Ovary (tissue), 9 donors: ENCODE results near the gene DENND1A. TPM values are rescaled to one million over a fixed set of nuclear protein-coding genes. Genes with fewer than 3 reads are reported as not detected.

ENCODE experiments used
- DNase-seq, 5 donors: peaks; one replicate each; pipeline ENCODE4 v3.0.0-alpha.2; 2019 to 2020
- H3K27ac ChIP-seq, 2 donors: fragments of 200-600 bp; one replicate each; pipeline versions ENCODE4 v1.5.1 to v1.8.0; 2019 to 2022
- H3K27me3 ChIP-seq: fragments of 200-600 bp; one replicate; pipeline ENCODE4 v1.8.0; 2022
- H3K36me3 ChIP-seq: fragments of 200-600 bp; sonication (generic); one replicate; pipeline ENCODE4 v1.5.1; 2019
- H3K4me1 ChIP-seq: one replicate; pipeline ENCODE4 v1.8.1; 2013; ENCODE audit warnings: mild to moderate bottlenecking, moderate library complexity; ENCODE audit not compliant: insufficient read depth
- H3K4me3 ChIP-seq: fragments of 200-600 bp; sonication (generic); one replicate; pipeline ENCODE4 v1.5.1; 2017
- H3K9me3 ChIP-seq, 2 donors: fragments of 200-600 bp in 1 of 2; sonication (generic) in 1 of 2; one replicate each; pipeline versions ENCODE4 v1.5.1 to v1.8.1; 2013 to 2019; ENCODE audit warnings: mild to moderate bottlenecking in 1 of 2, moderate library complexity in 1 of 2
- CTCF ChIP-seq, 3 donors: fragments of 450-650 bp in 2 of 3; fragments of 200-600 bp in 1 of 3; IDR thresholded peaks; one replicate each; pipeline versions ENCODE4 v1.5.1 to v1.8.0; 2016 to 2022; ENCODE audit warnings: antibody characterized with exemption in 3 of 3, mild to moderate bottlenecking in 1 of 3
- EP300 ChIP-seq: sonication (generic); formaldehyde crosslinking; IDR thresholded peaks from one replicate; pipeline ENCODE4 v1.6.1; 2017; ENCODE audit warnings: antibody characterized with exemption
- POLR2A ChIP-seq: fragments of 450-650 bp; IDR thresholded peaks from one replicate; pipeline ENCODE4 v1.6.1; 2017; ENCODE audit warnings: antibody characterized with exemption, mild to moderate bottlenecking, moderate library complexity
- WGBS, 3 donors: extraction: QIAGEN DNeasy Blood & Tissue Kit in 1 of 3; methylation state at CpG; one replicate each; pipeline versions ENCODE4 v1.1.5 to v1.1.7; 2013 to 2017; 5-methylcytosine and 5-hydroxymethylcytosine counted together
- intact Hi-C, 4 donors: fragments of 100-400 bp; cut with DNase I; formaldehyde crosslinking; loops; one replicate each; pipeline versions ENCODE4 v1.11.0 to v1.15.1; 2022 to 2023
- polyA plus RNA-seq, 2 donors: library from polyadenylated mRNA; stranded (reverse); fragments of 200-250 nt in 1 of 2; fragments of 350-450 nt in 1 of 2; fragmentation: Illumina TruSeq in 1 of 2; extraction: RNeasy Lipid Tissue Mini Kit (QIAGEN cat#74804) in 1 of 2; gene quantifications; one replicate each; pipeline ENCODE4 v1.2.3, GENCODE V29; 2013 to 2014
- total RNA-seq, 7 donors: library from RNA; depleted of rRNA in 2 of 7; stranded (reverse); fragments of >200 nt in 2 of 7; fragmentation: NEBNext Ultra II Directional in 3 of 7; extraction: Animal tissue kit (Norgen Biotek cat#: 25700) in 3 of 7; gene quantifications; one replicate each; pipeline versions ENCODE4 v1.1.0 to v1.2.4, GENCODE V29; 2016 to 2023
- donor health status: DM: no; HTN: no; CAD: no; lungs with moderate emphysema.
- donor health status: DM: no; HTN: no; CAD: no.
- donor health status: Bipolar disorder and iron deficiency.
- donor health status: DM: yes; HTN: yes; CAD: no.
- donor health status: DM: no; HTN: no; CAD: no.
- donor health status: DM: yes; HTN: yes; CAD: no.

Gene DENND1A
- total and polyA plus RNA-seq, 9 donors, result 10.4 to 24.5 (median 17.1) TPM

GRCh38 chr9:123933440-123934212 is 3.7 kb upstream of the DENND1A start:
- DNase-seq, result no peak
- 29 to 47% (median 35%) methylated on average over 5 of the region's 5 CpGs for WGBS, 3 donors
- H3K4me1 ChIP-seq, result peaks cover 5% of the 10 kb centered on the region
- no peak for TF ChIP-seq EP300
- no peak for TF ChIP-seq POLR2A
- TF ChIP-seq CTCF (IDR thresholded peaks at IDR 0.05), result no peak
- H3K27me3 ChIP-seq, result no peaks in the 10 kb centered on the region
- intact Hi-C loops, result no loop called here
- H3K27ac ChIP-seq, result no peak overlapping the region
- H3K4me3 ChIP-seq, result no peak overlapping the region
- no peaks in the 10 kb centered on the region for H3K36me3 ChIP-seq
- H3K9me3 ChIP-seq, result no peaks in the 10 kb centered on the region

- Histone ChIP-seq H3K27me3 (no peaks in the 10 kb centered on the region), H3K36me3 (no peaks in the 10 kb centered on the region), H3K27ac (peak overlapping the region in 1 of 2 donors; percentile 45), H3K9me3 (no peaks in the 10 kb centered on the region), H3K4me3 (peak overlapping the region; percentile 78), H3K4me1 (peaks cover 9% of the 10 kb centered on the region)
- peak in 3 of 5 donors; percentile 28 to 62 (median 29) for DNase-seq
- no peak for TF ChIP-seq EP300
- no peak for TF ChIP-seq POLR2A
- no peak for TF ChIP-seq CTCF (IDR thresholded peaks at IDR 0.05)
- 1 to 2% (median 2%) methylated on average over 27 to 50 of the region's 50 CpGs for WGBS, 3 donors
- intact Hi-C loops, result no loop called here
Observed at GRCh38 chr9:123929177-123929869, 603 bp downstream of the DENND1A start.

- H3K4me1 ChIP-seq, result peaks cover 9% of the 10 kb centered on the region
- no peaks in the 10 kb centered on the region for H3K27me3 ChIP-seq
- 35 to 37% (median 35%) methylated on average over 6 of the region's 6 CpGs for WGBS, 3 donors
- DNase-seq, result no peak
- TF ChIP-seq EP300, result no peak
- no peak for TF ChIP-seq POLR2A
- TF ChIP-seq CTCF (IDR thresholded peaks at IDR 0.05), result no peak
- peak overlapping the region in 1 of 2 donors; percentile 11 for H3K27ac ChIP-seq
- intact Hi-C loops, result no loop called here
- no peaks in the 10 kb centered on the region for H3K36me3 ChIP-seq
- no peaks in the 10 kb centered on the region for H3K9me3 ChIP-seq
- peak overlapping the region; percentile 78 for H3K4me3 ChIP-seq
Observed at GRCh38 chr9:123928533-123929176, 1.3 kb downstream of the DENND1A start.

GRCh38 chr9:123927625-123928532 is 2.0 kb downstream of the DENND1A start:
- TF ChIP-seq POLR2A (no peak), CTCF (IDR thresholded peaks at IDR 0.05) (no peak), EP300 (no peak)
- intact Hi-C loops, result no loop called here

More at GRCh38 chr9:123927625-123928532, 2.0 kb downstream of the DENND1A start:
- no peak for DNase-seq
- peaks cover 13% of the 10 kb centered on the region for H3K4me1 ChIP-seq
- no peaks in the 10 kb centered on the region for H3K9me3 ChIP-seq
- H3K27ac ChIP-seq, result no peak overlapping the region
- H3K4me3 ChIP-seq, result no peak overlapping the region
- WGBS, 3 donors, result 74 to 84% (median 78%) methylated on average over 5 of the region's 5 CpGs
- no peaks in the 10 kb centered on the region for H3K36me3 ChIP-seq
- H3K27me3 ChIP-seq, result no peaks in the 10 kb centered on the region
